GM23248 (cell line): Measurements from ENCODE around the gene RAMP3. TPM values are rescaled to one million over a fixed set of nuclear protein-coding genes. Genes with fewer than 3 reads are reported as not detected.

ENCODE experiments used
- DNase-seq: peaks from one replicate; pipeline ENCODE4 v3.0.0-alpha.2; 2015
- H2AFZ ChIP-seq: fragments of 200-600 bp; sonication (generic); 2 replicates; pipeline ENCODE4 v1.6.1; 2016; ENCODE audit warnings: antibody characterized with exemption
- H3F3A ChIP-seq: fragments of 200-600 bp; sonication (generic); 2 replicates; pipeline ENCODE4 v1.6.1; 2016; ENCODE audit warnings: mild to moderate bottlenecking, antibody characterized with exemption, mixed run types; ENCODE audit not compliant: insufficient read depth
- H3K27ac ChIP-seq: fragments of 200-600 bp; sonication (generic); 2 replicates; pipeline ENCODE4 v1.5.1; 2016; ENCODE audit warnings: mild to moderate bottlenecking
- H3K27me3 ChIP-seq: fragments of 200-600 bp; sonication (generic); replicated peaks from 2 replicates; pipeline ENCODE4 v1.6.1; 2016; ENCODE audit warnings: mild to moderate bottlenecking; ENCODE audit not compliant: insufficient read depth
- H3K36me3 ChIP-seq: fragments of 200-600 bp; sonication (generic); 2 replicates; pipeline ENCODE4 v1.6.1; 2016; ENCODE audit warnings: low read depth, mild to moderate bottlenecking
- H3K4me1 ChIP-seq: fragments of 200-600 bp; sonication (generic); 2 replicates; pipeline ENCODE4 v1.6.1; 2016; ENCODE audit warnings: mild to moderate bottlenecking; ENCODE audit not compliant: insufficient read depth
- H3K4me2 ChIP-seq: fragments of 200-600 bp; sonication (generic); one replicate; pipeline ENCODE4 v1.6.1; 2016; ENCODE audit warnings: mild to moderate bottlenecking; ENCODE audit not compliant: unreplicated experiment
- H3K4me3 ChIP-seq: fragments of 200-600 bp; sonication (generic); 2 replicates; pipeline ENCODE4 v1.5.1; 2016; ENCODE audit warnings: mild to moderate bottlenecking
- H3K79me2 ChIP-seq: fragments of 200-600 bp; sonication (generic); 2 replicates; pipeline ENCODE4 v1.6.1; 2016; ENCODE audit warnings: mild to moderate bottlenecking; ENCODE audit not compliant: insufficient read depth
- H3K9ac ChIP-seq: fragments of 200-600 bp; sonication (generic); 2 replicates; pipeline ENCODE4 v1.6.1; 2016; ENCODE audit warnings: mild to moderate bottlenecking
- H3K9me2 ChIP-seq: fragments of 200-600 bp; sonication (generic); 2 replicates; pipeline ENCODE4 v1.6.1; 2016; ENCODE audit warnings: mixed run types, mild to moderate bottlenecking, moderate library complexity; ENCODE audit not compliant: insufficient read depth
- H3K9me3 ChIP-seq: fragments of 200-600 bp; sonication (generic); one replicate; pipeline ENCODE4 v1.6.1; 2017; ENCODE audit warnings: low read depth
- H4K20me1 ChIP-seq: fragments of 200-600 bp; sonication (generic); 2 replicates; pipeline ENCODE4 v1.6.0; 2016; ENCODE audit not compliant: insufficient read depth
- EZH2 ChIP-seq: fragments of 200-600 bp; sonication (generic); IDR thresholded peaks from 2 replicates; pipeline ENCODE4 v1.6.1; 2018; ENCODE audit warnings: antibody characterized with exemption, mild to moderate bottlenecking; ENCODE audit not compliant: insufficient read depth, poor library complexity, severe bottlenecking
- EZH2phosphoT487 ChIP-seq: fragments of 200-600 bp; sonication (generic); IDR thresholded peaks from 2 replicates; pipeline ENCODE4 v1.6.1; 2018; ENCODE audit warnings: antibody characterized with exemption, moderate library complexity, mild to moderate bottlenecking, low read depth; ENCODE audit not compliant: insufficient read depth
- WGBS, 2 experiments: methylation state at CpG; one replicate each; pipeline ENCODE4 v1.1.6; 2015 to 2017; ENCODE audit warnings: low lambda C conversion rate in 2 of 2, low coverage in 1 of 2; ENCODE audit errors: missing lambda C conversion rate in 2 of 2; 5-methylcytosine and 5-hydroxymethylcytosine counted together
- in situ Hi-C: fragments of 300-500 bp; cut with MboI; formaldehyde crosslinking; loops from 2 replicates; pipeline ENCODE4 v1.15.0; 2020
- polyA plus RNA-seq: library from polyadenylated mRNA; unstranded; fragments of >200 nt; fragmentation: Nextera tagmentation; extraction: Ambion mirVana; gene quantifications from 2 replicates; pipeline ENCODE4 v1.2.1, GENCODE V29; 2016
- total RNA-seq: library from RNA; depleted of rRNA; stranded (reverse); fragments of >200 nt; shearing (Covaris generic); gene quantifications from 2 replicates; pipeline ENCODE4 v1.2.3, GENCODE V29; 2014

RAMP3 gene
- total and polyA plus RNA-seq, 2 experiments from 2014 or later = not detected

DNA sequence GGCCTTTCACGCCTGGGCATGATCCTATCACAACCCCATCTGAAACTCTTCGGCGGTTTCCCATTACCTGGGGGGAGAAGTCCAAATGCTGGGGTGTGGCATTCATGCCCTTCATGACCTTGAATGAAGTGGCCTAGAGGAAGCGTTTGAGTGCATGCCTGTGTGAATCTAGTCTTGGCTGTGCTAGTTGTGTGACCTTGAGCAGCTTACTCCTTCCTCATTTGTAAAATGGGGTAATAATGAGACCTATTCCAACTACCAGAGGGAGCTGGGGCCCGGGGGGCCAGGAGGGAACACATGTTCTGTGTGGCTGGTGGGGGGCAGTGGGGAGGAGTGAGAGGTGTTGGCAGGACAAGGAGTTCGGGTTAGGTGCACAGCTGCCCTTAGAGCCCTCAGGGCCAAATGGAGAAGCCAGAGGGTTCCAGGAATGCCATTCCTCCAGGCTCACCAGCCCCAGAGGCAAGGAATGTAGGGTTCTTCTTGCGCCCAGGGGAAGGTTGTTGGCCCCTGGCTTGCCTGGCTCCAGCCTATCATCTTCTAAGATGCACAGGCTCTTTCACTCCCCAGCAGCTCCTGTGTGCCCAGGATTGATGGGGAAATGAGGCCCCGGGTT is 24.8 kb upstream of the RAMP3 start:
- H3K27me3 ChIP-seq = no peaks in the 10 kb centered on the region
- no peaks in the 10 kb centered on the region for H3F3A ChIP-seq
- H3K4me3 ChIP-seq = no peak overlapping the region
- H3K4me1 ChIP-seq = no peaks in the 10 kb centered on the region
- TF ChIP-seq EZH2 = no peak
- TF ChIP-seq EZH2phosphoT487 = no peak
- WGBS, 2 experiments = 67 to 68% methylated on average over 8 of the region's 8 CpGs
- in situ Hi-C loops = loop anchor here (25.0 kb wide), 1 partner anchor 271 kb away; no protein-coding TSS in a partner anchor
- no peak overlapping the region for H3K4me2 ChIP-seq
- no peaks in the 10 kb centered on the region for H3K79me2 ChIP-seq
- no peak for DNase-seq
- no peaks in the 10 kb centered on the region for H4K20me1 ChIP-seq
- H2AFZ ChIP-seq = no peak overlapping the region
- H3K9me2 ChIP-seq = no peaks in the 10 kb centered on the region
- H3K27ac ChIP-seq = no peak overlapping the region
- no peaks in the 10 kb centered on the region for H3K36me3 ChIP-seq
- no peaks in the 10 kb centered on the region for H3K9me3 ChIP-seq
- H3K9ac ChIP-seq = no peak overlapping the region

DNA sequence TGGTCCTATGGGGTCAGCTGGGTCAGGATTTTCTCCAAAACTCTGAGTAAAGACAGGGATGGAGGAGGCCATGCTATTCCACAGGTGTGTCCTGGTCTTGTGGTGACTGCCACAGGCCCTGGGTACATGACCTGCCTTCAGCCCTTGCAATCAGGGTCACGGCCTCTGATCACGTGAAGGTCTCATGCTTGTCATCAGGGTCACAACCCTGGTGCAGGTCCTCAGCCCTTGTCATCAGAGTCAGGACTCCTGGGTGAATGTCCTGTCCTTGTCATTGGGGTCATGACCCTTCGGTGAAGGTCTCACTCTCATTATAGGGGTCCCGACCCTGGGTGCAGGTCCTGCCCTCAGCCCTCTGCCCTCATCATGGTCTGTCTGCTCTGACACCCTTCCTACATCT is 24.2 kb upstream of the RAMP3 start:
- Histone ChIP-seq H3K4me2 (no peak overlapping the region), H3K9me3 (no peaks in the 10 kb centered on the region), H3K9ac (no peak overlapping the region), H3K4me1 (no peaks in the 10 kb centered on the region), H3F3A (no peaks in the 10 kb centered on the region), H3K27ac (no peak overlapping the region), H3K4me3 (no peak overlapping the region), H3K27me3 (no peaks in the 10 kb centered on the region), H3K9me2 (no peaks in the 10 kb centered on the region), H3K36me3 (no peaks in the 10 kb centered on the region), H3K79me2 (no peaks in the 10 kb centered on the region), H4K20me1 (no peaks in the 10 kb centered on the region), H2AFZ (no peak overlapping the region)
- no peak for TF ChIP-seq EZH2
- no peak for TF ChIP-seq EZH2phosphoT487
- WGBS, 2 experiments = 79 to 85% methylated on average over 4 of the region's 4 CpGs
- no peak for DNase-seq
- in situ Hi-C loops = loop anchor here (25.0 kb wide), 1 partner anchor 271 kb away; no protein-coding TSS in a partner anchor

DNA sequence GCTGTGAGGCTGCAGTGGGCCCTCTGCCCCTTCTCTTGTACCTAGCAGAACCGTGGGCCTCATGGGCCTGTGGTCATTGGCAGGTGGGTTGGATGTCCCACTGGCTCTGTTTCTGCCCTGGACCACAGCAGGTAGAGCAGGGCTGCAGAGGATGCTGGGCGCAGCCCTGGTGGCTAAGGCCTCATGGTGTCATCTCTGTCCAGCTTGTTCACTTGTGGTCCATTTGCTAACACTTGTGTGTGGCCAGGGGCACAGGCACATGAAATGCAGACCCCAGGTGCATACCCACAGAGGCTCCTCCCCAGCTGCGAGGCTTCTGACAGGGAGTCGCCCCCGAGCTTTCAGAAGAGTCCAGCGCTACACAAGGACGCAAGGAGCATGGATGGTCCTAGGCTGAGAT is 23.7 kb upstream of the RAMP3 start:
- H3K9me2 ChIP-seq = no peaks in the 10 kb centered on the region
- TF ChIP-seq EZH2 (no peak), EZH2phosphoT487 (no peak)
- H3F3A ChIP-seq = no peaks in the 10 kb centered on the region
- H3K4me3 ChIP-seq = no peak overlapping the region
- H3K79me2 ChIP-seq = no peaks in the 10 kb centered on the region
- H2AFZ ChIP-seq = no peak overlapping the region
- no peak for DNase-seq
- H3K9me3 ChIP-seq = no peaks in the 10 kb centered on the region
- WGBS, 2 experiments = 76 to 79% methylated on average over 7 of the region's 7 CpGs
- no peak overlapping the region for H3K9ac ChIP-seq
- no peaks in the 10 kb centered on the region for H4K20me1 ChIP-seq
- in situ Hi-C loops = loop anchor here (25.0 kb wide), 1 partner anchor 272 kb away; no protein-coding TSS in a partner anchor
- no peak overlapping the region for H3K27ac ChIP-seq
- H3K36me3 ChIP-seq = no peaks in the 10 kb centered on the region
- no peaks in the 10 kb centered on the region; the same call in 1 of the 2 replicates for H3K4me1 ChIP-seq
- H3K4me2 ChIP-seq = no peak overlapping the region
- H3K27me3 ChIP-seq = no peaks in the 10 kb centered on the region

DNA sequence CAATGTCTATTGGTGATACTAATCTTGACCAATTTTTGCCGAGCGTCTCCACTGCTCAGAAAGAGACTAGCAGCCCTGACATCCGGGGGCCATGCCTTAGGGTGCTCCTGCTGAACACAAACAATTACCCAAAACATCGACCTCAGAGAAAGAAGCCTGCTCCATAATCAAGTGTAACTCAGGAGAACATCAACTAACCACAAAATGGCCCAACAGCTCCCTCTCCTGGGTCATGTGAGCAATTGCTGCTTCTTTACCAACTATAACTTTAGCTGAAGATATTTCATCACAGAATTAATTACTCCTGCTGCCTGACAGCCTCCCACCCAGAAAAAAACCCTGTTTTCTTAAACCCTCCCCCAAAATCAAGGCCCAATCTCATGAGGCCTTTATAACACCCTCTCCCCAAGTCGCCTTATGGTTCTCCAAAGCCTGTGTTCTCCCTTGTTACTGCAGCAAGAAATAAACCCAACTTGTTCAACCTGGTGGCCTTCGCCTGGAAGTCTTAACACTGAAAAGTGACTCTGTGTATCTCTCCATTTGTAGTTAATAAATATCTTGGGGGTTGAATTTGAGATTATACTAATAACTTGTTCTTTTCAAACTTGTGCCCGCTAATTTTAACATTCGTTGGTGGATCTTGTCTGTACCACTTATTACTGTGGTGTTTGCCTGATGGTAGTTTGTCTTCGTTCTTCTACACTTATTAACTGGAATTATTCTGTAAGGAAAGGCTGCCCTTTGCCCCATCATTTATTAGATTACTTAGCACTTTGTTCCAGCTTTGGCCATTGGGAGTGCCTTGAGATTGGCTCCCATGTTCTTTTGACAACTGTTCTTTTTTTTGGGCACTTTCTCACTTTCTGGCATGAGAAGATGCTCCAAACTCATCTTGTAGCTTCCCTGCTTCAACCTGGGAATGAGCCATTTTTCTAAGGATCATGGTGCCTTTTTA is 21.2 kb upstream of the RAMP3 start:
- in situ Hi-C loops = loop anchor here (25.0 kb wide), 1 partner anchor 274 kb away; no protein-coding TSS in a partner anchor
- peak; percentile 77 for DNase-seq
- H3K36me3 ChIP-seq = no peaks in the 10 kb centered on the region
- H3K4me1 ChIP-seq = no peaks in the 10 kb centered on the region; the same call in 1 of the 2 replicates
- H4K20me1 ChIP-seq = no peaks in the 10 kb centered on the region
- H3K79me2 ChIP-seq = no peaks in the 10 kb centered on the region
- WGBS, 2 experiments = 34% methylated on average over 9 of the region's 9 CpGs
- H2AFZ ChIP-seq = 0 out of 2 replicates have a peak overlapping the region, but pooled peaks have one; percentile 42
- no peak overlapping the region for H3K4me3 ChIP-seq
- TF ChIP-seq EZH2phosphoT487 (no peak), EZH2 (no peak)
- no peaks in the 10 kb centered on the region for H3K9me3 ChIP-seq
- H3K4me2 ChIP-seq = no peak overlapping the region
- no peak overlapping the region for H3K9ac ChIP-seq
- no peaks in the 10 kb centered on the region for H3K27me3 ChIP-seq
- no peak overlapping the region for H3K27ac ChIP-seq
- no peaks in the 10 kb centered on the region for H3K9me2 ChIP-seq
- H3F3A ChIP-seq = no peaks in the 10 kb centered on the region
